IMR-90 (cell line): ENCODE data around the gene SBF2. TPM values are rescaled to one million over a fixed set of nuclear protein-coding genes. Genes with fewer than 3 reads are reported as not detected.

ENCODE experiments used
- ATAC-seq: fragments of 200-7000 bp; cut with Tn5 transposase; 2 replicates; pipeline ENCODE4 v1.9.1; 2020; ENCODE audit warnings: low read depth, mild to moderate bottlenecking, moderate library complexity
- BruUV-seq: library from RNA; stranded (reverse); fragments of 400-500 nt; replicated peaks from 2 replicates; lab custom pipeline; 2021; lab: Mats Ljungman, UMichigan
- CTCF ChIA-PET: fragments of 300-600 bp; formaldehyde crosslinking; extraction: SDS; loops from one replicate; lab custom pipeline; 2021; ENCODE audit warnings: antibody characterized with exemption; lab: Yijun Ruan, JAX
- POLR2A ChIA-PET: fragments of 300-600 bp; sonication (Branson Sonifier 250); formaldehyde crosslinking; loops from one replicate; lab custom pipeline; 2022; ENCODE audit warnings: antibody characterized with exemption; ENCODE audit not compliant: unreplicated experiment; lab: Charles Lee
- DNase-seq: peaks from one replicate; pipeline ENCODE4 v3.0.0; 2013
- H2AFZ ChIP-seq: replicated peaks from 2 replicates; pipeline ENCODE3; 2013; ENCODE audit warnings: low read length, mild to moderate bottlenecking; ENCODE audit not compliant: poor library complexity
- H2AK5ac ChIP-seq: 2 replicates; pipeline ENCODE4 v1.6.1; 2013; ENCODE audit warnings: low read depth, low read length, inconsistent platforms
- H2AK9ac ChIP-seq: replicated peaks from 2 replicates; pipeline ENCODE3; 2013; ENCODE audit warnings: mild to moderate bottlenecking, low read depth, low read length, moderate library complexity; ENCODE audit not compliant: poor library complexity
- H2BK120ac ChIP-seq: 2 replicates; pipeline ENCODE4 v1.6.1; 2013; ENCODE audit warnings: low read depth, low read length, inconsistent platforms
- H2BK15ac ChIP-seq: 3 replicates; pipeline ENCODE4 v1.6.1; 2013; ENCODE audit warnings: low read depth, low read length, inconsistent platforms
- H2BK20ac ChIP-seq: 2 replicates; pipeline ENCODE4 v1.6.1; 2013; ENCODE audit warnings: low read depth, mild to moderate bottlenecking, inconsistent platforms, low read length, moderate library complexity
- H2BK5ac ChIP-seq: 2 replicates; pipeline ENCODE4 v1.6.1; 2013; ENCODE audit warnings: mild to moderate bottlenecking, low read depth, low read length, inconsistent platforms; ENCODE audit not compliant: poor library complexity, severe bottlenecking
- H3K14ac ChIP-seq: replicated peaks from 2 replicates; pipeline ENCODE4 v1.6.1; 2013; ENCODE audit warnings: low read depth, low read length, inconsistent platforms
- H3K18ac ChIP-seq: 2 replicates; pipeline ENCODE4 v1.6.1; 2013; ENCODE audit warnings: low read depth, low read length, control low read depth
- H3K23ac ChIP-seq: 2 replicates; pipeline ENCODE4 v1.6.1; 2013; ENCODE audit warnings: low read depth, low read length, inconsistent platforms
- H3K27ac ChIP-seq: 2 replicates; pipeline ENCODE4 v1.5.1; 2013; ENCODE audit warnings: mild to moderate bottlenecking, control low read depth, low read length; ENCODE audit not compliant: insufficient read depth
- H3K27me3 ChIP-seq: 2 replicates; pipeline ENCODE4 v1.6.1; 2013; ENCODE audit warnings: low read length; ENCODE audit not compliant: control insufficient read depth, insufficient read depth
- H3K36me3 ChIP-seq: 2 replicates; pipeline ENCODE4 v1.6.1; 2013; ENCODE audit warnings: low read length, mixed read lengths; ENCODE audit not compliant: control insufficient read depth, insufficient read depth
- H3K4ac ChIP-seq: 2 replicates; pipeline ENCODE4 v1.6.1; 2013; ENCODE audit warnings: low read depth, low read length, inconsistent platforms
- H3K4me1 ChIP-seq: 2 replicates; pipeline ENCODE4 v1.6.1; 2013; ENCODE audit warnings: low read length, mixed read lengths; ENCODE audit not compliant: control insufficient read depth, insufficient read depth
- H3K4me2 ChIP-seq: 2 replicates; pipeline ENCODE4 v1.6.1; 2013; ENCODE audit warnings: low read depth, mild to moderate bottlenecking, control low read depth, low read length, moderate library complexity
- H3K4me3 ChIP-seq: 2 replicates; pipeline ENCODE4 v1.5.1; 2013; ENCODE audit warnings: low read depth, mild to moderate bottlenecking, control low read depth, low read length, moderate library complexity; ENCODE audit not compliant: insufficient read depth
- H3K56ac ChIP-seq: 2 replicates; pipeline ENCODE4 v1.6.1; 2013; ENCODE audit warnings: low read length, inconsistent platforms; ENCODE audit not compliant: insufficient read depth; ENCODE audit errors: extremely low read depth
- H3K79me1 ChIP-seq, 2 experiments: 2 replicates each; pipeline ENCODE4 v1.6.1; 2013; ENCODE audit warnings: low read length in 2 of 2, inconsistent platforms in 1 of 2, low read depth in 1 of 2
- H3K9ac ChIP-seq: 2 replicates; pipeline ENCODE4 v1.6.1; 2013; ENCODE audit warnings: low read depth, low read length, control low read depth
- H3K9me1 ChIP-seq: 2 replicates; pipeline ENCODE4 v1.6.1; 2013; ENCODE audit warnings: low read length, inconsistent platforms; ENCODE audit not compliant: insufficient read depth
- H3K9me3 ChIP-seq: 2 replicates; pipeline ENCODE4 v1.6.1; 2013; ENCODE audit warnings: low read length; ENCODE audit not compliant: control insufficient read depth, insufficient read depth
- H4K20me1 ChIP-seq: 2 replicates; pipeline ENCODE4 v1.6.1; 2013; ENCODE audit warnings: low read length, inconsistent platforms; ENCODE audit not compliant: insufficient read depth
- H4K5ac ChIP-seq: 2 replicates; pipeline ENCODE4 v1.6.1; 2013; ENCODE audit warnings: mild to moderate bottlenecking, low read depth, low read length, control low read depth
- H4K8ac ChIP-seq, 2 experiments: 2 replicates each; pipeline ENCODE4 v1.6.1; 2013; ENCODE audit warnings: low read depth in 2 of 2, low read length in 2 of 2, control low read depth in 1 of 2, inconsistent platforms in 1 of 2
- H4K91ac ChIP-seq: 2 replicates; pipeline ENCODE4 v1.6.1; 2013; ENCODE audit warnings: low read depth, low read length, inconsistent platforms; ENCODE audit not compliant: insufficient read depth
- CEBPB ChIP-seq: IDR thresholded peaks from 2 replicates; pipeline ENCODE4 v1.6.1; 2012; ENCODE audit warnings: low read depth, low read length, improper control_type of control experiment
- CHD1 ChIP-seq: IDR thresholded peaks from 2 replicates; pipeline ENCODE4 v1.6.1; 2012; ENCODE audit warnings: low read depth, low read length, improper control_type of control experiment
- FOS ChIP-seq: fragments of 150-350 bp; IDR thresholded peaks from 2 replicates; pipeline ENCODE4 v1.6.1; 2016; ENCODE audit warnings: low read depth, low read length
- MAZ ChIP-seq: IDR thresholded peaks from 2 replicates; pipeline ENCODE4 v1.6.1; 2012; ENCODE audit warnings: low read depth, mild to moderate bottlenecking, low read length, improper control_type of control experiment, moderate library complexity, borderline replicate concordance
- RFX5 ChIP-seq: IDR thresholded peaks from 2 replicates; pipeline ENCODE4 v1.8.0; 2012; ENCODE audit warnings: low read depth, mild to moderate bottlenecking, low read length, moderate library complexity
- WGBS, 2 experiments: methylation state at CpG; one replicate each; pipeline versions ENCODE4 v1.1.5 to v1.1.7; 2013; ENCODE audit warnings: missing lambda C conversion rate in 2 of 2; ENCODE audit not compliant: insufficient read length in 1 of 2; ENCODE audit errors: extremely low coverage in 2 of 2; 5-methylcytosine and 5-hydroxymethylcytosine counted together
- dilution Hi-C: fragments of 300-500 bp; cut with HindIII; formaldehyde crosslinking; loops from one replicate; pipeline ENCODE4 v1.14.3; 2018; ENCODE audit warnings: low sequenced_read_pairs; ENCODE audit not compliant: unreplicated experiment
- in situ Hi-C: fragments of 300-500 bp; cut with MboI; formaldehyde crosslinking; loops from 3 replicates; pipeline ENCODE4 v1.14.3; 2019; ENCODE audit warnings: low sequenced_read_pairs, inconsistent platforms, mixed read lengths
- intact Hi-C: fragments of 100-400 bp; cut with micrococcal nuclease; formaldehyde crosslinking; loops from 2 replicates; pipeline ENCODE4 v1.10.0; 2022
- polyA plus RNA-seq, 3 experiments: library from polyadenylated mRNA; depleted of rRNA; stranded (reverse); fragments of >200 nt; gene quantifications; 2 replicates each; pipeline ENCODE4 v1.2.3, GENCODE V29; 2012; ENCODE audit warnings: low replicate concordance in 1 of 3
- total RNA-seq: library from RNA; depleted of rRNA; stranded (reverse); fragments of >200 nt; gene quantifications from 2 replicates; pipeline ENCODE4 v1.2.3, GENCODE V29; 2012
- TF ChIP-seq, protein P1 (sequence below): conservative IDR thresholded peaks from 2 replicates; pipeline ENCODE4 v1.5.1; 2012; ENCODE audit warnings: mild to moderate bottlenecking, low read depth, low read length, improper control_type of control experiment

SBF2 gene
- total and polyA plus RNA-seq, 2 of the 4 experiments (the other 2 are of a cell fraction), result 23.8 to 51.8 TPM

DNA sequence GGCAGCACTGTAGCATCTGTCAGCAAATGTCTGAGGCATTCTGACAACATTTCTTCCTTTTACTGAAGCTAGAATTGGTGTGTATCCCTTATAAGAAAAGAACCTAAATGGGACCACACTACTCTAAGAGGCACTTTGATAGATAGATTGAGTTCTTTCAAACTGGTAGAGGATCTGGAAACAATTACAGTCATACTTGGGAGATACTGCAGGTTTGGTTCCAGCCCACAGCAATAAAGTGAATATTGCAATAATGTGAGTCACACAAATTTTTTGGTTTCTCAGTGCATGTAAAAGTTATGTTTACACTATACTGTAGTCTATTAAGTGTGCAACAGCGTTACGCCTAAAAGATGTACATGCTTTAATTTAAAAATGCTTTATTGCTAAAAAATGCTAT, 96.9 kb downstream of the SBF2 start:
- Histone ChIP-seq H4K20me1 (no peaks in the 10 kb centered on the region), H3K4me1 (no peaks in the 10 kb centered on the region), H3K4me2 (no peak overlapping the region), H3K79me1 (peaks cover 33 to 58% of the 10 kb centered on the region in 2 experiments), H3K23ac (no peak overlapping the region), H4K91ac (no peak overlapping the region), H3K27ac (no peak overlapping the region), H4K8ac (no peak overlapping the region), H3K14ac (no peak overlapping the region), H2AK9ac (no peak overlapping the region), H3K4ac (no peak overlapping the region), H3K9me1 (no peaks in the 10 kb centered on the region; the same call in 1 of the 2 replicates), H4K5ac (no peak overlapping the region), H3K4me3 (no peak overlapping the region), H3K9me3 (peaks cover 5% of the 10 kb centered on the region; the same call in 1 of the 2 replicates), H3K56ac (no peak overlapping the region), H3K9ac (no peak overlapping the region), H2BK120ac (no peak overlapping the region), H3K27me3 (no peaks in the 10 kb centered on the region), H2BK20ac (no peak overlapping the region), H2AK5ac (no peak overlapping the region), H2BK15ac (no peak overlapping the region), H3K36me3 (no peaks in the 10 kb centered on the region), H2BK5ac (no peak overlapping the region), H2AFZ (no peak overlapping the region), H3K18ac (no peak overlapping the region)
- no TSS peak for BruUV-seq
- ChIA-PET POLR2A (no interaction called here), CTCF (interaction anchor here (0.6 to 1.5 kb wide), 2 partner anchors 13 to 256 kb away, joined by 4 read pairs; no protein-coding TSS in a partner anchor)
- in situ Hi-C loops, result no loop called here
- peak; percentile 28 for DNase-seq
- dilution Hi-C loops, result no loop called here
- TF ChIP-seq CHD1 (no peak), FOS (no peak), CEBPB (no peak), MAZ (no peak), RFX5 (no peak)
- TF ChIP-seq, protein P1, sequence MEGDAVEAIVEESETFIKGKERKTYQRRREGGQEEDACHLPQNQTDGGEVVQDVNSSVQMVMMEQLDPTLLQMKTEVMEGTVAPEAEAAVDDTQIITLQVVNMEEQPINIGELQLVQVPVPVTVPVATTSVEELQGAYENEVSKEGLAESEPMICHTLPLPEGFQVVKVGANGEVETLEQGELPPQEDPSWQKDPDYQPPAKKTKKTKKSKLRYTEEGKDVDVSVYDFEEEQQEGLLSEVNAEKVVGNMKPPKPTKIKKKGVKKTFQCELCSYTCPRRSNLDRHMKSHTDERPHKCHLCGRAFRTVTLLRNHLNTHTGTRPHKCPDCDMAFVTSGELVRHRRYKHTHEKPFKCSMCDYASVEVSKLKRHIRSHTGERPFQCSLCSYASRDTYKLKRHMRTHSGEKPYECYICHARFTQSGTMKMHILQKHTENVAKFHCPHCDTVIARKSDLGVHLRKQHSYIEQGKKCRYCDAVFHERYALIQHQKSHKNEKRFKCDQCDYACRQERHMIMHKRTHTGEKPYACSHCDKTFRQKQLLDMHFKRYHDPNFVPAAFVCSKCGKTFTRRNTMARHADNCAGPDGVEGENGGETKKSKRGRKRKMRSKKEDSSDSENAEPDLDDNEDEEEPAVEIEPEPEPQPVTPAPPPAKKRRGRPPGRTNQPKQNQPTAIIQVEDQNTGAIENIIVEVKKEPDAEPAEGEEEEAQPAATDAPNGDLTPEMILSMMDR, result no peak
- no peak for ATAC-seq
- intact Hi-C loops, result no loop called here
- WGBS, 2 experiments, result no CpG with 5 or more reads among the region's 2 CpGs
